ENCODE results near the gene IL18BP. TPM values are rescaled to one million over a fixed set of nuclear protein-coding genes. Genes with fewer than 3 reads are reported as not detected.

The IL18BP gene
- total RNA-seq (ENCODE audit: low replicate concordance), result 10.6 and 15.7 TPM in 2 replicates
- long read RNA-seq, result 0 reads

GRCh38 chr11:71998649-71999310, at the start of gene IL18BP:
IL18BP (plus strand) TSS chr11:71998909; CDS start chr11:71999985, 1,076 bp downstream.
- Mint-ChIP-seq H3K4me1 (ENCODE audit: unreplicated experiment) (peaks cover 15% of the 10 kb centered on the region), H3K4me3 (peak within 1 kb of the TSS; percentile 9), H3K27ac (peak within 1 kb of the TSS; percentile 50), H3K36me3 (peaks cover 5% of the 10 kb centered on the region), H3K9me3 (no peaks in the 10 kb centered on the region), H3K27me3 (no peaks in the 10 kb centered on the region)
- TF ChIP-seq CTCF (conservative IDR thresholded peaks at IDR 0.05), result no peak
- no peak for DNase-seq (ENCODE audit: extremely low spot score, unreplicated experiment)

GRCh38 chr11:71949034-71949433, 49.7 kb upstream of the IL18BP start:
- no peak for TF ChIP-seq CTCF (conservative IDR thresholded peaks at IDR 0.05)

GRCh38 chr11:71951741-71952310, 46.9 kb upstream of the IL18BP start:
- no peak for DNase-seq (ENCODE audit: extremely low spot score, unreplicated experiment)
- Mint-ChIP-seq H3K27ac (no peak overlapping the region), H3K36me3 (peaks cover 3% of the 10 kb centered on the region), H3K4me1 (ENCODE audit: unreplicated experiment) (peaks cover 13% of the 10 kb centered on the region), H3K9me3 (no peaks in the 10 kb centered on the region), H3K27me3 (no peaks in the 10 kb centered on the region), H3K4me3 (no peak overlapping the region)
- TF ChIP-seq CTCF (conservative IDR thresholded peaks at IDR 0.05), result no peak

More at GRCh38 chr11:71949034-71949433, 49.7 kb upstream of the IL18BP start:
- Mint-ChIP-seq H3K4me3 (no peak overlapping the region), H3K4me1 (ENCODE audit: unreplicated experiment) (peaks cover 18% of the 10 kb centered on the region), H3K36me3 (peaks cover 7% of the 10 kb centered on the region), H3K27ac (peak overlapping the region; percentile 24), H3K27me3 (no peaks in the 10 kb centered on the region), H3K9me3 (no peaks in the 10 kb centered on the region)
- DNase-seq (ENCODE audit: extremely low spot score, unreplicated experiment), result no peak

- Mint-ChIP-seq H3K27me3 (no peaks in the 10 kb centered on the region), H3K4me1 (ENCODE audit: unreplicated experiment) (no peaks in the 10 kb centered on the region), H3K9me3 (no peaks in the 10 kb centered on the region), H3K4me3 (no peak overlapping the region), H3K27ac (no peak overlapping the region), H3K36me3 (peaks cover 14% of the 10 kb centered on the region)
- TF ChIP-seq CTCF (conservative IDR thresholded peaks at IDR 0.05), result no peak
- no peak for DNase-seq (ENCODE audit: extremely low spot score, unreplicated experiment)
Measured at GRCh38 chr11:71955898-71956456, 42.7 kb upstream of the IL18BP start.

- Mint-ChIP-seq H3K4me3 (no peak overlapping the region), H3K36me3 (peaks cover 23% of the 10 kb centered on the region), H3K9me3 (no peaks in the 10 kb centered on the region), H3K4me1 (ENCODE audit: unreplicated experiment) (no peaks in the 10 kb centered on the region), H3K27me3 (no peaks in the 10 kb centered on the region), H3K27ac (no peak overlapping the region)
- TF ChIP-seq CTCF (conservative IDR thresholded peaks at IDR 0.05), result no peak
- DNase-seq (ENCODE audit: extremely low spot score, unreplicated experiment), result no peak
Measured at GRCh38 chr11:71962428-71963038, 36.2 kb upstream of the IL18BP start.
